NCI-H128 (cell line): ENCODE measurements around the gene TMEM63B.
"Not testable (repeated sequence)": the region's sequence is repeated elsewhere in the genome, so short reads cannot be mapped to it uniquely, and the experiment has no call there.

Experiments used
- DNase-seq: peaks from one replicate; lab custom pipeline; 2025; ENCODE audit not compliant: unreplicated experiment; lab: John Stamatoyannopoulos, UW

TMEM63B gene

GRCh38 chr6:44127186-44128019 is at the start of gene TMEM63B, which contains the start of gene MRPL14:
TMEM63B (plus strand) TSS chr6:44127554; CDS start chr6:44134585, 7,031 bp downstream.
MRPL14 (minus strand) TSS chr6:44127452; CDS start chr6:44116611, 10,841 bp downstream.
- peak; percentile 53 for DNase-seq

DNA sequence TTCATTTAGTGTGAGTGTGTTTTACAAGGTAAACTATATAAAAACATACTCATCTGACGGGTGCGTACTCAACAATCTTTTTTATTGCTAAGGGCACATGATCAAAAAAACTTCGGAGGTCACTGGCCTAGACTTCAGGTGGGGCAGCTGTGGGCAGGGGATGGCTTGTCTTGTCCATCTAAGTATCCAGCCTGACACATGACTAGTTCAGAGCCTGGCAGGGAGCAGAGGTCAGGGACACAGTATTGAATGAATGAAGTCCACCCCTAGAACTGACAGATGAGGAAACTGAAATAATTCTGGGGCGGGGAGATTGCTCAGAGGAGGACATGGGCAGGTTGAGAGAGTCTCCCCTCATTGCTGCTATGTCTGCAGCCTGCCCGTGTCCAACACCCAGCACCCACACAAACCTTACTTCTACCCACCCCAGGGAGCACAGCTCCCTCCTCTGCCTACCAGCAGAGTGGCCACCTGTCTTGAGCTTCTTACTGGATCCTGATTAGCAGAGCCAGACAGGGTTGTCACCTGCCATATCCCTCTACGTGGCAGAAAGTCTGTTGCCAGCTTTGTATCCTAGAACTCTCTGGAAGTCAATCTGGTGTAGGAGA is 49.0 kb upstream of the TMEM63B start:
- DNase-seq, result no peak

- DNase-seq, result no peak
Measured at GRCh38 chr6:44078827-44079671, 48.3 kb upstream of the TMEM63B start.

DNA sequence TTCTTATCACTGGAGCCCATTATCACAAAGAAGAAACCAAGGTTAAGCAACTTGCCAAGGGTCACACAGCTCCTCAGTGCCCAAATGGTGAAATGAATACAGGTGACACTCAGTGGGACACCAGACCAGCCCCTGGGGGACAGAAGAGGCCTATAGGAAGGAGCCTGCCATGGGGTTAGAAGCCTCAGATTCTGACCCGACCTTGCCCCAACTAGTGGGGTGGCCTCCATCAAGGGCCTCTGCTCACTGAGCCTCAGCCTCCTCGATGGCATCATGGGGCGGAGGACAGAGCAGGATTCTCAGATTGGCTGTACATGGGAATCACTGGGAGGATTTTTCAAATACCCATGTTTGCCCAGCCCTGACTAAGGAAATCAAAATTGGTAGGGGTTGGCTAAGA is 47.7 kb upstream of the TMEM63B start:
- no peak for DNase-seq

DNA sequence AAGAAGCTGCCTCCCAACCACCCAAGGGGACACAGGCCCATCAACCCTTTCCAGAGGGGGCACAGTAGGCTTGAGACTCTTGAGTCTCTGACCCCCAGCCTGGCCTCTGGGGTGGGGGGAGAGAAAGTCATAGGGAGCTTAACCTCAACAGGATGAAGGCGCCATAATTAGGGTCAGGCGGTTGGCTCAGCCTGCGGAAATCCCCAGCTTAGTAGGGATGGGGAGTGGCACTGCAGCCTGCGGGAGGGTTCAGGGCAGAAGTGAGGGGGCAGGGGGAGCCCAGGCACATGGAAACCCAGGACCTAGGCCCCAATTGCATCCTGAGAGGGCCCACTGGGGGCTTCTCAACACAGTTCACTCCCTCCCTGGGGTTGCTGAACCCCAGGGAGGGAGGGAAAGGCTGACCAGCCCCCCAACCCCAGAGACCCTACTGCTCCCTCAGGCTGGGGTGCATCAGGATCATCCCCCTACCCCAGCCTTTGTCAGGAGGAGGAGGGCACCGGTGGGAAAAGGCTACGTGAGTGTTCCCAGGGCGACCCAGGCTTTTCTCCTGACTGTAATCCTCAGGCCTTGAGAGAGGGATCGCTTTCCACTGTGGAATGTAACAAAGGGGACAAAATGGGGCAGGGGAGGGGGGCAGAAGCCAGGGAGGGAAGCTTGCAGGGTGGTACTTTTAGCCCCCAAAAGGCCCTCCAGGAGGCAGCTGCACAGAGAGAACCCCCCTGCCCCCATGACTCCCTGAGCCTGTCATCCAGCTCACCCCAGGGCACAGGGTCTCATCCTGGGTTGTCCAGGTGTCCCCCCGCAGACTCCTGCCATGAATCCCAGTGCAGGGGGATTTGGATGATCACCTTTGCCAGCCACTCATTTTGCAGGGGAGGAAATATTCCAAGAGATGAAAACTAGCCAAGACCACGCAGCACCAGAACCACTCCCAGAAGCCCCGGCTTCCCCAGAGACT is 46.5 kb upstream of the TMEM63B start:
- DNase-seq, result no peak

- no peak for DNase-seq
Measured at GRCh38 chr6:44081753-44082152, 45.6 kb upstream of the TMEM63B start.

DNA sequence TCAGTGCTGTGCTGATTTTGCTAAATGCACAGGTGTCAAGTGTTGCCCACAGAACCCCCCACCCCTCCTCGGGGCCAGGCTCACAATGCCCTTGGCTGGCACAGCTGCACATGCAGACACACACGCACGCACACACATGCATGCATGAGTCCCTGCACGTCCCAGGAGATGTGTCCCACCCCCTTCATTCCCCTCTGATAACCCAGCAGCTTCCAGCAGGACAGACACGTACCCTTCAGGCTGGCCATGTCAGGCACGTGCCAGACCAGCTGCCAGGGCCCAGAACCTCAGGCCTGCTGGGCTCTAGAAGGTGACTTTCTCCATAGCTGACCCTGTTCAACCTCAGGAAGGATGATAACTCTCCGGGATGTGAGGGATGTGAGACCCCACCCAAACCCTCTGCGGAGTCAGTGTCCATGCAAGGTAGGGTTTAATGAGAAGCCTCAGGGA is 44.5 kb upstream of the TMEM63B start:
- DNase-seq, result no peak

- DNase-seq, result no peak
Measured at GRCh38 chr6:44084231-44085014, 42.9 kb upstream of the TMEM63B start.

GRCh38 chr6:44085219-44085618 is 42.1 kb upstream of the TMEM63B start:
- no peak for DNase-seq

- no peak for DNase-seq
Measured at GRCh38 chr6:44086931-44087574, 40.3 kb upstream of the TMEM63B start.

GRCh38 chr6:44087623-44088022 is 39.7 kb upstream of the TMEM63B start:
- DNase-seq, result no peak

DNA sequence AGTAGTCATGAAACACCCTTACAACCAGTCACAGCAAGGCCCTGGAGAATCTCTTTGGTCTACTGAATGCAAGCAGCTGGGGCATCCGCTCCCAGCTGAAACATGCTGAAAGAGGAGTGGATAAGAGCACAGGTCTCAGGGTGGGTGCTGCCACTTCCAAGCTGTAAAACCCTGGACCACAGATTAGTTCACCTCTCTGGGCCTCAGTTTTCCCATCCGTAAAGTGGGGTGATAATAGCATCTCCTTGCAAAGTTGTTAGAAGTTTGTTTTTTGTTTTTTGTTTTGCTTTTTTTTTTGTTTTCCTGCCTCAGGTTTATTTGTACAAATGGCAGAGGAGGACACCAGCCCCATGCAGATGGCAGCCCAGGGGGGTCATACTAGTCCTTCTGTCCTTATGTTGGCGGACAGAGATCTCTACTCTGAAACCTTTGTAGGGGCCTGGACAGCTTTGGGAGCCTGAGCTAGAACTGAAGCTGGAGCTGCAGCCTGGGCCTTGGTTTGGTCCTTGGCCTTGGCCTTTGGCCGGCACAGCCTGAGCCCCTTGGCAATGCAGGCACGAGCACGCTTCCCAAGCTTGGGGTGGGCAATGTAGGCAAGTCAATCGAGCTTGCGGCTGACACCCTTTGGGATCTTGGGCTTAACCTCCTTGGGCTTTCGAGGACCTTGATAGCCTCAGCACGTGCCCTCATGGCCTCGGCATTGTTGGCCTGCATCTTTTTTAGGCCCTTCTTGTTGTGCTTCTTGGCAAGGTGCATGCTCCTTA is 38.3 kb upstream of the TMEM63B start:
- DNase-seq, result no peak

GRCh38 chr6:44090465-44090864 is 36.9 kb upstream of the TMEM63B start:
- no peak for DNase-seq

DNA sequence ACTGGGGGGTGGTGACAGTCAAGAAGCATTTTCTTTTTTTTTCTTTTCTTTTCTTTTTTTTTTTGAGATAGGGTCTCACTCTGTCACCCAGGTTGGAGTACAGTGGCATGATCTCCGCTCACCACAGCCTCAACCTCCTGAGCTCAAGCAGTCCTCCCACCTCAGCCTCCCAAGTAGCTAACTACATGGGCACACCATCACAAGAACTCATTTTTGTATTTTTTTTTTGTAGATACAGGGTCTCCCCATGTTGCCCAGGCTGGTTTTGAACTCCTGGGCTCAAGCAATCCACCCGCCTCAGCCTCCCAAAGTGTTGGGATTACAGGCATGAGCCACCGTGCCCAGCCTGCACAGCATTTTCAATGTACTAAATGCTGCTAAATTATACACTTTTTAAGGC is 36.0 kb upstream of the TMEM63B start:
- not testable (repeated sequence) for DNase-seq

- no peak for DNase-seq
Measured at GRCh38 chr6:44091981-44092884, 35.1 kb upstream of the TMEM63B start.

DNA sequence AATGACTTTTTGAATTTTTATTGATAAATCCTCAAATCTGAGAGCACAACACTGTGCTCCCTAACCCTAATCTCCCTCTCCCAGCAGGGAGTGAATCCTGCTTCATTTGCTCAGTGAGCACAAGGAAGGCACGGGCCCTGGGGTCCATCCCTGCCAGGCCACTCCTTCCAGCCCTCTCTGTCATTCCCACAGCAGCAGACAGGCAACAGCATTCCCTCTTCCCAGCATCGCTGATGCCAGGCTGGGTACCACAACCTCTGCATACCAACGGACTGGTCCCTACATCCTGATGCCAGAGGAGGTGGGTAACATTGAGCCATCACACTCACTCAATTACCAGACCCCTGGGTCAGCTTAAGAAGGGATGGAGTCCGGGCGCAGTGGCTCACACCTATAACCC is 34.3 kb upstream of the TMEM63B start:
- no peak for DNase-seq

DNA sequence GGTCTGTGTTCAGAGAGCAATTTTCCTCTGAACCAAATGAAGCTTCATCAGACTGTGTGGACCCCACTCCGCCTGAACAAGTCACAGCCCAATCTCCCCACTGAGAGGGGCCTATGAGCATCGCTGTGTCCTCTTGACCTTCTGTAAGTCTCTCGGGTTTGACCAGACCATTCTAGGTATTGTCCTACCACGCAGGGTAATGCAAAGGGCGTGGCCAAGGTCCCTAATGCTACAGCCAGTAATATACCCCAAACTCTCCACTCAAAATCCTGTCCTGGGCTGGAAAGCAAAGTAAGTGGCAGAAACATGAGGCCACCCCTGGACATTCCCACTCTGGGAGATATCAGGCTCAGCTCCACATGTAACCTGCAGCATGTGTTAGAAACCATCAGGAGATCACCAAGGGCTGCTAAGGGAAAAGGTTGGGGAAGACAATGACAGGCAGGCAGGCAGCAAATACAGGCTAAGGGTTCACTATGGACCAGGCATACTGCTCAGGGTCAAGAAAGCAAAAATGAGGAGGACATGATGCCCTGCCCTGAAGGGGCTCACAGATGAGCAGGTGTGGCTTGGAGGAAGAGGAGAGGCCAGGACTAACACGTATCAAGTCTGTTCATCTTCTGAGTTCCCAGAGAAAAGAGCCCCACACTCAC is 33.5 kb upstream of the TMEM63B start:
- DNase-seq, result no peak
